ENCODE measurements around the gene C1orf232. TPM values are rescaled to one million over a fixed set of nuclear protein-coding genes. Genes with fewer than 3 reads are reported as not detected.

C1orf232 gene
- total and polyA plus RNA-seq, 9 of the 15 experiments (the other 6 are each of a cell fraction or from before 2014, with no cell fraction given) = not detected

GRCh38 chr1:26121854-26122773 is 46.6 kb downstream of the C1orf232 start (continued):
- TF ChIP-seq ZNF318 (IDR thresholded peaks at IDR 0.05; ENCODE audit: borderline replicate concordance in 1 of 2, low read depth in 1 of 2) (peak in 1 of 2 experiments; percentile 52; a peak in 1 of 4 replicates), CBFA2T3 (IDR thresholded peaks at IDR 0.05) (peak; percentile 78)
